ENCODE measurements around the gene BAD. TPM values are rescaled to one million over a fixed set of nuclear protein-coding genes. Genes with fewer than 3 reads are reported as not detected.

The BAD gene
- total and polyA plus RNA-seq, 8 donors, result 40.4 to 343 (median 105) TPM

GRCh38 chr11:64296830-64297698 lies 12.6 kb upstream of the BAD start:
- no peak for DNase-seq
- TF ChIP-seq EP300 (IDR thresholded peaks at IDR 0.05) (no peak), POLR2AphosphoS5 (IDR thresholded peaks at IDR 0.05) (no peak), CTCF (IDR thresholded peaks at IDR 0.05) (no peak), POLR2A (IDR thresholded peaks at IDR 0.05) (no peak)
- Histone ChIP-seq H3K36me3 (no peaks in the 10 kb centered on the region), H3K9me3 (no peaks in the 10 kb centered on the region), H3K27ac (no peak overlapping the region), H3K4me1 (peaks cover 33 to 48% (median 36%) of the 10 kb centered on the region in 4 donors), H3K27me3 (peaks cover 31 to 99% (median 66%) of the 10 kb centered on the region in 3 donors), H3K4me3 (no peak overlapping the region)
- WGBS, 5 donors, result 12 to 22% (median 13%) methylated on average over 23 to 34 of the region's 34 CpGs
- intact Hi-C loops (cut with DNase I; ENCODE audit: low total_unique reads), result loop anchor here (10.0 kb wide), 1 partner anchor 92 kb away; the partner anchor contains the start of gene FERMT3

- no peak overlapping the region for H3K27ac ChIP-seq
- 12 to 54% (median 33%) methylated on average over 1 of the region's 1 CpG for WGBS, 5 donors
- H3K9me3 ChIP-seq, result no peaks in the 10 kb centered on the region
- no peak overlapping the region for H3K4me3 ChIP-seq
- H3K36me3 ChIP-seq, result no peaks in the 10 kb centered on the region
- peaks cover 39 to 99% (median 74%) of the 10 kb centered on the region in 3 donors for H3K27me3 ChIP-seq
- no peak for TF ChIP-seq POLR2AphosphoS5 (IDR thresholded peaks at IDR 0.05)
- no peak for TF ChIP-seq CTCF (IDR thresholded peaks at IDR 0.05)
- TF ChIP-seq POLR2A (IDR thresholded peaks at IDR 0.05), result no peak
- no peak for TF ChIP-seq EP300 (IDR thresholded peaks at IDR 0.05)
- peaks cover 38 to 52% (median 41%) of the 10 kb centered on the region in 4 donors for H3K4me1 ChIP-seq
- DNase-seq, result no peak
- intact Hi-C loops (cut with DNase I; ENCODE audit: low total_unique reads), result loop anchor here (10.0 kb wide), 1 partner anchor 91 kb away; the partner anchor contains the start of gene FERMT3
These were observed 11.8 kb upstream of the BAD start for GRCh38 chr11:64296236-64296635.

GRCh38 chr11:64295760-64296159 lies 11.3 kb upstream of the BAD start:
- H3K36me3 ChIP-seq, result no peaks in the 10 kb centered on the region
- intact Hi-C loops (cut with DNase I; ENCODE audit: low total_unique reads), result loop anchor here (10.0 kb wide), 1 partner anchor 91 kb away; the partner anchor contains the start of gene FERMT3

More at GRCh38 chr11:64295760-64296159, 11.3 kb upstream of the BAD start:
- no peak overlapping the region for H3K4me3 ChIP-seq
- no peak overlapping the region for H3K27ac ChIP-seq
- no peak for TF ChIP-seq CTCF (IDR thresholded peaks at IDR 0.05)
- no peak for TF ChIP-seq POLR2A (IDR thresholded peaks at IDR 0.05)
- no peak for TF ChIP-seq POLR2AphosphoS5 (IDR thresholded peaks at IDR 0.05)
- TF ChIP-seq EP300 (IDR thresholded peaks at IDR 0.05), result no peak
- H3K27me3 ChIP-seq, result peaks cover 43 to 100% (median 78%) of the 10 kb centered on the region in 3 donors
- peaks cover 37 to 51% (median 40%) of the 10 kb centered on the region in 4 donors for H3K4me1 ChIP-seq
- 87 to 93% (median 93%) methylated on average over 4 of the region's 4 CpGs for WGBS, 5 donors
- no peak for DNase-seq
- no peaks in the 10 kb centered on the region for H3K9me3 ChIP-seq

Measured in stomach (tissue), 9 donors.